Dedifferentiated amniotic fluid mesenchymal stem cell (primary cell): ENCODE data around the gene MCC.

Source experiments
- DNase-seq: peaks from one replicate; pipeline ENCODE4 v3.0.0-alpha.2; 2016; ENCODE audit errors: extremely low spot score

Gene MCC

GRCh38 chr5:112976432-112977309, 511.6 kb downstream of the MCC start, which contains the start of gene DCP2:
Gene DCP2 (plus strand): TSS chr5:112976798. CDS start chr5:112976934, 136 bp downstream.
- DNase-seq = peak; percentile 99

DNA sequence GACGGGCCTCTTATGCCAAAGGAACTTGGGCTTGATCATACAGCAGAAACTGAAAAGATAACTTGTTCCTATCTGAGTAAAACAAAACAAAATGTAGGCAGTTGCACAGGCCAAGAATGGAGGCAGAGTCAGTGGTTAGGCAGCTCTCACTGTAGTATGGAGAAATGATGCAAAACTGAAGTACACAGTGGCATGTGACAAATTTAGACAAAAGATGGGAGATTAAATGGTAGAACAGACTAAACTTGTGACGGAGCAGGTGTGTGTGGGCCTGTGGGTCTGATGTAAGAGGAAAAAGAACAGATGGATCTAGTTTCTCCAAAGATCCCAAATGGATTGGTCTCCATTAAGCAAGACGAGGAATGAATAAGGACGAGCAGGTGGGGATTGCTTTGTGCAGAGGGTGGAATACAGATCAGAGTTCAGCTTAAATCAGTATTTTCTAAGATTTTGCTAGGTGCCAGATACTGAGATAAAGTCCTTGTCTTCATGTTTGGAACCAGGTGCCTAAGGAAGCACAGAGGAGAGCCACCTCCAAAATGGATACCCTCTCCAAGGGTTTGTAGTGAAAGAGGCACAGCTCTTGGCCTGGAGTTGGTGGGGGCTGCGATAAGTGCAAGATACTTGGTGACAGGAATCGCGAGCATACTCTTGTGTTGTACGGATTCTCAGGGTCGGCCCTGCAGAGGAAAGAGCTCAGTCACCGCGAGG, 512.4 kb downstream of the MCC start:
- no peak for DNase-seq

DNA sequence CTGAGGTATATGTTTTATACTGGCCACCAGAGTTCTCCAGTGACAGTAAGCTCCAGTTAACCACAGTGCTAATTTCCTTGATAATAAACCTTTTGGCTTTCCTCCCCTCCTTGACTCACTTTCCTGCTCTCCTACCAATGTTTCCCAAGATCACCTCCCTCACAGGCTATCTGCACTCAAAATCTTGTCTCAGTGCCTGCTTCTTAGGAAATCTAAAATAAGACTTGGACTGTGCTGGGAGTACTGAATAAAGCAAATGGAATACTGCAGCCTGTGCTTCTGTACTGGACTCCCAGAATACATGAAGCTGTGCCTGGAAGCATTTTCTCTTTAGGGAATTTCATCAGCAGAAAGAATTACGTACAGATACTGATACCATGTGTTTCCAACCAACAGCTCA, 513.4 kb downstream of the MCC start:
- DNase-seq = no peak

DNA sequence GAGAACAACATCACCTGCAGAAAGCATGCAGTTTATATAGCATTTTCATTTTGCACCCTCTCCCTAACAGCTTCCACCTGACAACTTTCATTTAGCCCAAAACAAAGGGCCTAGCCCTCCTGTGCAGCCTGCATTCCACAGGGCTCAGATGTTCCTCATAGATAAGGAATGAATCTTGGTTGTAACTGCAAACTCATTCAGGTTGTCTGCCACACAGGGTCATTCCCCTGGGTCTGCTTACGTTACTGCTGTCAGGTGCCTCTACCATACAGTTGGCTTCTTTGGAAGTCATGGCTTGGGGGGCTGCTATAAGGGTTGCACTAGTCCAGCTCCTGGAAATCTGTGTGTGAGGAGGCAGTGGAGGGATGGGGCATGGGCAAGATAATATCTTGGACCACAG, 514.3 kb downstream of the MCC start:
- DNase-seq = no peak

GRCh38 chr5:112973036-112973435, 515.2 kb downstream of the MCC start:
- no peak for DNase-seq
